GM19240 (cell line): ENCODE measurements around the gene CLEC18B.
"Not testable (repeated sequence)": the region's sequence is repeated elsewhere in the genome, so short reads cannot be mapped to it uniquely, and the experiment has no call there.

Source experiments
- DNase-seq: peaks from one replicate; pipeline ENCODE4 v3.0.0; 2011; ENCODE audit warnings: low spot score; ENCODE audit not compliant: insufficient read length

CLEC18B gene

GRCh38 chr16:74407362-74407705, 13.9 kb downstream of the CLEC18B start:
- not testable (repeated sequence) for DNase-seq

GRCh38 chr16:74406600-74407361, 14.5 kb downstream of the CLEC18B start:
- DNase-seq = not testable (repeated sequence)

GRCh38 chr16:74404148-74404933, 16.9 kb downstream of the CLEC18B start:
- DNase-seq = not testable (repeated sequence)

- not testable (repeated sequence) for DNase-seq
These were observed 21.0 kb downstream of the CLEC18B start for GRCh38 chr16:74400238-74400637.

GRCh38 chr16:74398212-74398895, 22.9 kb downstream of the CLEC18B start:
- DNase-seq = not testable (repeated sequence)

- not testable (repeated sequence) for DNase-seq
These were observed 24.7 kb downstream of the CLEC18B start for GRCh38 chr16:74396521-74397017.

- DNase-seq = not testable (repeated sequence)
These were observed 26.7 kb downstream of the CLEC18B start for GRCh38 chr16:74394604-74395003.

GRCh38 chr16:74394131-74394530, 27.1 kb downstream of the CLEC18B start:
- DNase-seq = not testable (repeated sequence)

- DNase-seq = not testable (repeated sequence)
These were observed 29.7 kb downstream of the CLEC18B start for GRCh38 chr16:74391454-74392050.

- not testable (repeated sequence) for DNase-seq
These were observed 38.8 kb downstream of the CLEC18B start for GRCh38 chr16:74382339-74383034.

- DNase-seq = not testable (repeated sequence)
These were observed 47.5 kb downstream of the CLEC18B start for GRCh38 chr16:74373847-74374184.

- DNase-seq = no peak
These were observed 48.1 kb downstream of the CLEC18B start for GRCh38 chr16:74372953-74373846.

GRCh38 chr16:74372369-74372768, 48.9 kb downstream of the CLEC18B start:
- DNase-seq = no peak

- DNase-seq = not testable (repeated sequence)
These were observed 50.7 kb downstream of the CLEC18B start for GRCh38 chr16:74370338-74371135.

- DNase-seq = peak; percentile 60
These were observed 53.0 kb downstream of the CLEC18B start for GRCh38 chr16:74368002-74368911.

GRCh38 chr16:74367469-74368001, 53.7 kb downstream of the CLEC18B start:
- DNase-seq = not testable (repeated sequence)
